H1 (cell line): ENCODE results near the gene TM9SF3. TPM values are rescaled to one million over a fixed set of nuclear protein-coding genes. Genes with fewer than 3 reads are reported as not detected.

Experiments used
- CTCF ChIA-PET: fragments of 300-600 bp; sonication (Branson Sonifier 250); formaldehyde crosslinking; loops from one replicate; lab custom pipeline; 2021; ENCODE audit not compliant: partially characterized antibody; lab: Charles Lee
- POLR2A ChIA-PET: fragments of 300-600 bp; sonication (Branson Sonifier 250); formaldehyde crosslinking; loops from one replicate; lab custom pipeline; 2021; ENCODE audit warnings: inconsistent platforms; ENCODE audit not compliant: partially characterized antibody; lab: Charles Lee
- DNase-seq, 2 experiments: peaks; one replicate each; pipeline versions ENCODE4 v3.0.0 to v3.0.0-alpha.2; 2010 to 2022; ENCODE audit warnings: low spot score in 2 of 2, low read depth in 1 of 2, mixed read lengths in 1 of 2
- FAIRE-seq: peaks from 2 replicates; lab custom pipeline; 2011; peaks lifted over from hg19 to GRCh38; lab: Jason Lieb, UNC
- H2AFZ ChIP-seq: 2 replicates; pipeline ENCODE4 v1.8.1; 2012; ENCODE audit warnings: low read length, inconsistent platforms
- H2AK5ac ChIP-seq: 2 replicates; pipeline ENCODE4 v1.6.1; 2013; ENCODE audit warnings: low read depth, low read length
- H2BK120ac ChIP-seq: replicated peaks from 2 replicates; pipeline ENCODE3; 2013; ENCODE audit warnings: low read depth, low read length, inconsistent platforms
- H2BK12ac ChIP-seq: 2 replicates; pipeline ENCODE4 v1.6.1; 2013; ENCODE audit warnings: low read depth, low read length
- H2BK15ac ChIP-seq: 2 replicates; pipeline ENCODE4 v1.6.1; 2013; ENCODE audit warnings: low read length
- H2BK20ac ChIP-seq: 2 replicates; pipeline ENCODE4 v1.6.1; 2013; ENCODE audit warnings: low read length
- H2BK5ac ChIP-seq: 2 replicates; pipeline ENCODE4 v1.6.1; 2013; ENCODE audit warnings: low read depth, low read length
- H3K14ac ChIP-seq: 2 replicates; pipeline ENCODE4 v1.6.1; 2013; ENCODE audit warnings: inconsistent platforms; ENCODE audit not compliant: insufficient read length
- H3K18ac ChIP-seq: 2 replicates; pipeline ENCODE4 v1.6.1; 2013; ENCODE audit warnings: low read length; ENCODE audit errors: extremely low read depth
- H3K23ac ChIP-seq: 2 replicates; pipeline ENCODE4 v1.6.1; 2013; ENCODE audit warnings: inconsistent platforms; ENCODE audit not compliant: insufficient read length
- H3K23me2 ChIP-seq: 2 replicates; pipeline ENCODE4 v1.6.1; 2013; ENCODE audit warnings: low read depth, low read length
- H3K27ac ChIP-seq: 2 replicates; pipeline ENCODE4 v1.6.1; 2011; ENCODE audit warnings: low read depth, low read length, inconsistent platforms
- H3K27me3 ChIP-seq, 4 experiments: replicated peaks in 1 of 4; 1 replicate in 1 of 4; 2 replicates in 3 of 4; pipeline versions ENCODE4 v1.6.1 to v1.8.1; 2011 to 2013; ENCODE audit warnings: low read length in 3 of 4, mild to moderate bottlenecking in 3 of 4, inconsistent platforms in 2 of 4, mixed read lengths in 2 of 4, moderate library complexity in 1 of 4; ENCODE audit not compliant: control insufficient read depth in 3 of 4, insufficient read depth in 3 of 4; ENCODE audit errors: extremely low read depth in 1 of 4
- H3K36me3 ChIP-seq, 4 experiments: 2 replicates each; pipeline versions ENCODE4 v1.6.1 to v1.8.1; 2011 to 2013; ENCODE audit warnings: mild to moderate bottlenecking in 4 of 4, low read length in 3 of 4, moderate library complexity in 2 of 4, control low read depth in 1 of 4, inconsistent platforms in 1 of 4; ENCODE audit not compliant: insufficient read depth in 4 of 4, control insufficient read depth in 2 of 4
- H3K4ac ChIP-seq: replicated peaks from 2 replicates; pipeline ENCODE3; 2013; ENCODE audit warnings: low read length, low read depth, mixed read lengths, inconsistent platforms; ENCODE audit not compliant: insufficient read length
- H3K4me1 ChIP-seq, 4 experiments: replicated peaks in 1 of 4; 1 replicate in 1 of 4; 2 replicates in 3 of 4; pipeline versions ENCODE4 v1.6.1 to v1.8.1; 2011 to 2013; ENCODE audit warnings: low read length in 3 of 4, inconsistent platforms in 2 of 4, mixed read lengths in 1 of 4; ENCODE audit not compliant: insufficient read depth in 4 of 4, control insufficient read depth in 3 of 4
- H3K4me2 ChIP-seq, 2 experiments: 2 replicates each; pipeline versions ENCODE4 v1.6.1 to v1.8.1; 2011 to 2013; ENCODE audit warnings: low read depth in 2 of 2, low read length in 2 of 2, control low read depth in 1 of 2, inconsistent platforms in 1 of 2, mild to moderate bottlenecking in 1 of 2; ENCODE audit not compliant: insufficient read depth in 1 of 2
- H3K4me3 ChIP-seq, 4 experiments: fragments of 200-600, 300-600 bp in 1 of 4; sonication (generic), shearing (Covaris generic), sonication (Bioruptor Twin) in 1 of 4; 2 replicates each; pipeline versions ENCODE4 v1.5.1 to v1.8.1; 2011 to 2016; ENCODE audit warnings: low read length in 4 of 4, low read depth in 3 of 4, control low read depth in 2 of 4, inconsistent platforms in 2 of 4, mild to moderate bottlenecking in 2 of 4, mixed read lengths in 1 of 4, moderate library complexity in 1 of 4; ENCODE audit not compliant: insufficient read depth in 2 of 4; ENCODE audit errors: extremely low read depth in 1 of 4
- H3K56ac ChIP-seq: replicated peaks from 2 replicates; pipeline ENCODE3; 2013; ENCODE audit warnings: low read depth, mild to moderate bottlenecking, mixed read lengths, low read length, inconsistent platforms; ENCODE audit not compliant: insufficient read length
- H3K79me1 ChIP-seq: 2 replicates; pipeline ENCODE4 v1.6.1; 2013; ENCODE audit warnings: low read depth, low read length, control low read depth
- H3K79me2 ChIP-seq, 2 experiments: 2 replicates each; pipeline versions ENCODE4 v1.6.1 to v1.8.1; 2012 to 2013; ENCODE audit warnings: low read length in 2 of 2, mild to moderate bottlenecking in 2 of 2, inconsistent platforms in 1 of 2; ENCODE audit not compliant: insufficient read depth in 2 of 2, control insufficient read depth in 1 of 2
- H3K9ac ChIP-seq, 4 experiments: replicated peaks in 1 of 4; 1 replicate in 1 of 4; 2 replicates in 3 of 4; pipeline versions ENCODE4 v1.6.1 to v1.8.1; 2011 to 2013; ENCODE audit warnings: low read depth in 3 of 4, low read length in 3 of 4, control low read depth in 2 of 4, mild to moderate bottlenecking in 2 of 4, moderate library complexity in 2 of 4, inconsistent platforms in 1 of 4; ENCODE audit errors: extremely low read depth in 1 of 4
- H3K9me3 ChIP-seq, 2 experiments: 2 replicates each; pipeline versions ENCODE4 v1.6.1 to v1.8.1; 2012 to 2013; ENCODE audit warnings: mild to moderate bottlenecking in 2 of 2, moderate library complexity in 2 of 2, control low read depth in 1 of 2, inconsistent platforms in 1 of 2, low read depth in 1 of 2, low read length in 1 of 2, mixed read lengths in 1 of 2; ENCODE audit not compliant: insufficient read depth in 2 of 2
- H4K20me1 ChIP-seq, 2 experiments: replicated peaks in 1 of 2; 2 replicates each; pipeline versions ENCODE3 to v1.8.1; 2011 to 2013; ENCODE audit warnings: inconsistent platforms in 2 of 2, low read length in 2 of 2, mild to moderate bottlenecking in 1 of 2; ENCODE audit not compliant: insufficient read depth in 2 of 2, control insufficient read depth in 1 of 2
- H4K5ac ChIP-seq: 2 replicates; pipeline ENCODE4 v1.6.1; 2013; ENCODE audit warnings: low read length, low read depth, mixed read lengths, inconsistent platforms; ENCODE audit not compliant: insufficient read length
- H4K8ac ChIP-seq: 2 replicates; pipeline ENCODE4 v1.8.0; 2013; ENCODE audit warnings: mild to moderate bottlenecking, moderate library complexity, low read length, inconsistent platforms; ENCODE audit not compliant: insufficient read depth; ENCODE audit errors: extremely low read depth
- H4K91ac ChIP-seq: replicated peaks from 2 replicates; pipeline ENCODE3; 2013; ENCODE audit warnings: low read length, mixed read lengths, inconsistent platforms; ENCODE audit not compliant: insufficient read length
- BCL11A ChIP-seq, 2 experiments: IDR thresholded peaks; one replicate each; pipeline ENCODE4 v1.6.1; 2011; ENCODE audit warnings: low read depth in 2 of 2, low read length in 2 of 2, mild to moderate bottlenecking in 2 of 2
- CTCF ChIP-seq, 3 experiments: IDR thresholded peaks; 1 replicate in 2 of 3; 2 replicates in 1 of 3; pipeline versions ENCODE4 v1.5.1 to v1.6.1; 2011; ENCODE audit warnings: low read length in 3 of 3, mild to moderate bottlenecking in 3 of 3, inconsistent platforms in 2 of 3, low read depth in 1 of 3, moderate library complexity in 1 of 3; ENCODE audit not compliant: insufficient read depth in 1 of 3; ENCODE audit errors: control extremely low read depth in 1 of 3
- GTF2F1 ChIP-seq: IDR thresholded peaks from 2 replicates; pipeline ENCODE4 v1.6.1; 2012; ENCODE audit warnings: low read depth, low read length, improper control_type of control experiment, borderline replicate concordance
- KDM1A ChIP-seq: fragments of 200-600, 300-600 bp; sonication (generic); IDR thresholded peaks from 2 replicates; pipeline ENCODE4 v1.7.1; 2016; ENCODE audit warnings: mild to moderate bottlenecking, low read length, borderline replicate concordance
- MAX ChIP-seq: IDR thresholded peaks from 2 replicates; pipeline ENCODE4 v1.6.1; 2012; ENCODE audit warnings: inconsistent platforms
- RFX5 ChIP-seq: IDR thresholded peaks from 2 replicates; pipeline ENCODE4 v1.6.1; 2011; ENCODE audit warnings: low read depth, low read length, improper control_type of control experiment, borderline replicate concordance
- TAF7 ChIP-seq: optimal IDR thresholded peaks from 2 replicates; pipeline ENCODE3; 2011; ENCODE audit warnings: low read depth, mild to moderate bottlenecking, inconsistent platforms, low read length, moderate library complexity, borderline replicate concordance
- TBP ChIP-seq: IDR thresholded peaks from 2 replicates; pipeline ENCODE4 v1.6.1; 2011; ENCODE audit warnings: low read depth, low read length, improper control_type of control experiment
- TEAD4 ChIP-seq: IDR thresholded peaks from 2 replicates; pipeline ENCODE4 v1.6.1; 2012; ENCODE audit warnings: low read depth, low read length, inconsistent platforms, mixed read lengths
- YY1 ChIP-seq: IDR thresholded peaks from 2 replicates; pipeline ENCODE4 v1.6.1; 2011; ENCODE audit warnings: low read depth, mild to moderate bottlenecking, low read length
- WGBS, 2 experiments: shearing (Covaris generic) in 1 of 2; methylation state at CpG; one replicate each; pipeline versions ENCODE4 v1.1.6 to v1.1.7; 2013 to 2015; ENCODE audit warnings: low lambda C conversion rate in 2 of 2, mixed read lengths in 2 of 2, inconsistent platforms in 1 of 2, low coverage in 1 of 2, missing lambda C conversion rate in 1 of 2; ENCODE audit not compliant: insufficient replicate concordance in 2 of 2, insufficient coverage in 1 of 2, insufficient read length in 1 of 2; ENCODE audit errors: extremely low coverage in 1 of 2, missing lambda C conversion rate in 1 of 2; 5-methylcytosine and 5-hydroxymethylcytosine counted together
- polyA plus RNA-seq, 7 experiments: library from polyadenylated mRNA; depleted of rRNA in 3 of 7; stranded (reverse) in 5 of 7; unstranded in 2 of 7; fragments of >200 nt in 5 of 7; fragments of 200-250 nt in 2 of 7; gene quantifications; 1 replicate in 5 of 7; 2 replicates in 1 of 7; 4 replicates in 1 of 7; pipeline versions ENCODE4 v1.2.1 to v1.2.3, GENCODE V29; 2011 to 2013; ENCODE audit warnings: missing spikeins in 2 of 7, mixed read lengths in 2 of 7
- total RNA-seq: library from RNA; stranded (reverse); fragmentation: NEBNext Ultra II Directional; extraction: Animal tissue kit (Norgen Biotek cat#: 25700); gene quantifications from 2 replicates; pipeline ENCODE4 v1.2.1, GENCODE V29; 2021

TM9SF3 gene
- total and polyA plus RNA-seq, 2 of the 8 experiments (the other 6 are each of a cell fraction or from before 2014, with no cell fraction given), result 123 to 127 TPM

- Histone ChIP-seq H3K9me3 (no peaks in the 10 kb centered on the region), H4K8ac (no peak overlapping the region), H3K27me3 (no peaks in the 10 kb centered on the region), H3K18ac (no peak overlapping the region), H4K5ac (no peak overlapping the region), H3K79me2 (no peaks in the 10 kb centered on the region), H2BK5ac (no peak overlapping the region), H4K91ac (no peak overlapping the region), H2BK120ac (no peak overlapping the region), H3K56ac (no peak overlapping the region), H2BK15ac (no peak overlapping the region), H3K4ac (no peak overlapping the region), H4K20me1 (no peaks in the 10 kb centered on the region), H3K14ac (no peak overlapping the region), H3K36me3 (no peaks in the 10 kb centered on the region), H2AFZ (no peak overlapping the region), H2BK20ac (no peak overlapping the region), H3K79me1 (no peaks in the 10 kb centered on the region), H2AK5ac (no peak overlapping the region; the same call in 1 of the 2 replicates), H2BK12ac (no peak overlapping the region), H3K9ac (no peak overlapping the region), H3K4me3 (no peak overlapping the region), H3K23ac (no peak overlapping the region), H3K4me2 (no peak overlapping the region), H3K23me2 (no peaks in the 10 kb centered on the region), H3K27ac (no peak overlapping the region), H3K4me1 (peaks cover 2 to 6% (median 4%) of the 10 kb centered on the region in 4 experiments; a peak in 4 of 7 replicates)
- ChIA-PET POLR2A (interaction anchor here (0.7 to 1.5 kb wide), 3 partner anchors 8 to 103 kb away, joined by 3 to 4 read pairs (median 3); no protein-coding TSS in a partner anchor), CTCF (interaction anchor here (0.5 to 9.1 kb wide), 40 partner anchors 9 to 562 kb away, joined by 3 to 102 read pairs (median 4); partner anchors contain the start of gene TLL2)
- peak; percentile 95 for FAIRE-seq
- DNase-seq, result peak in 1 of 2 experiments; percentile 84
- 52% methylated on average over 4 of the region's 4 CpGs; no CpG with 5 or more reads in 1 of the 2 experiments for WGBS, 2 experiments
- TF ChIP-seq TAF7 (no peak), GTF2F1 (no peak), KDM1A (peak; percentile 32; the same call in 1 of the 2 replicates), RFX5 (no peak), MAX (peak; percentile 75), TBP (no peak), TEAD4 (peak; percentile 56), CTCF (IDR thresholded peaks at IDR 0.05; ENCODE audit: control extremely low read depth in 1 of 3, insufficient read depth in 1 of 3, low read depth in 1 of 3, low read length in 3 of 3) (peak; percentile 82 to 94 (median 94)), BCL11A (IDR thresholded peaks at IDR 0.05; ENCODE audit: low read depth in 2 of 2, low read length in 2 of 2) (no peak), YY1 (peak; percentile 75)
These were observed 116.6 kb downstream of the TM9SF3 start for GRCh38 chr10:96470116-96470743.
